ENCODE measurements around the gene CRIP2. TPM values are rescaled to one million over a fixed set of nuclear protein-coding genes. Genes with fewer than 3 reads are reported as not detected.

CRIP2 gene
- total and polyA plus RNA-seq, 2 of the 13 experiments (the other 11 are each of a cell fraction or from before 2014, with no cell fraction given): 31.6 to 37.9 TPM

DNA sequence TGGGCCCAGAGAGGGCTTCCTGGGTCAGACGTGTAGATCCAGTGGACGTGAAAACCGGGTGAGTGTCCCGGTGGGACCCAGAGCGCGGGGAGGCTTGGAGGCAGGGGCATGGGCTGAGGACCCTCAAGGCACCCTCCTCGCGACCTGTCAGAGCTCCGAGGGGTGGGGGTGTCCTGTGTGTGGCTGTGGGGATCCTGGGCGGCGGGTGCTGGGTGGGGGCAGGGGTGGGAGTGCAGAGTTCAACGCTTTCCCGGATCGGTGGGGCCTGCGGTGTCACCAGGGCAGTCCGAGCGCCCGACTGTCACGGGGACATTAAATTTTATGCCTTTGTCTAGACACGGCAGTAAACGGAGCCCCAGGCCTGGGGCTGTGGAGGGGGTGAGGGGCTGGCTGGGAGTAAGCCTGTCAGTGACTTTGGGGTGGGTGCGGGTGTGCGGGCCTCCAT, 52.8 kb downstream of the CRIP2 start (continued):
- TF ChIP-seq ZC3H4 (CRISPR knock-in tag; IDR thresholded peaks at IDR 0.05; ENCODE audit: borderline replicate concordance) (no peak), SMAD3 (CRISPR knock-in tag; IDR thresholded peaks at IDR 0.05) (no peak), ISL2 (CRISPR knock-in tag; IDR thresholded peaks at IDR 0.05) (no peak), HDAC1 (CRISPR knock-in tag; IDR thresholded peaks at IDR 0.05) (0 out of 2 replicates have a peak, but pooled peaks have one; percentile 29), ZNF34 (CRISPR knock-in tag; IDR thresholded peaks at IDR 0.05; ENCODE audit: borderline replicate concordance) (no peak), ZBTB10 (CRISPR knock-in tag; IDR thresholded peaks at IDR 0.05; ENCODE audit: borderline replicate concordance) (no peak), TAF15 (IDR thresholded peaks at IDR 0.05; ENCODE audit: low read depth, low read length, poor library complexity, severe bottlenecking) (no peak), SNAPC5 (CRISPR knock-in tag; IDR thresholded peaks at IDR 0.05; ENCODE audit: borderline replicate concordance) (no peak), KDM1A (CRISPR knock-in tag; IDR thresholded peaks at IDR 0.05) (no peak), ZNF510 (CRISPR knock-in tag; IDR thresholded peaks at IDR 0.05; ENCODE audit: low read depth) (0 out of 2 replicates have a peak, but pooled peaks have one; percentile 41), ZNF879 (CRISPR knock-in tag; IDR thresholded peaks at IDR 0.05) (no peak), HES4 (CRISPR knock-in tag; IDR thresholded peaks at IDR 0.05; ENCODE audit: borderline replicate concordance) (0 out of 2 replicates have a peak, but pooled peaks have one; percentile 4), PCBP1 (IDR thresholded peaks at IDR 0.05; ENCODE audit: borderline replicate concordance, low read depth, low read length) (no peak), ZNF841 (CRISPR knock-in tag; IDR thresholded peaks at IDR 0.05; ENCODE audit: borderline replicate concordance) (no peak), ZNF724P (CRISPR knock-in tag; IDR thresholded peaks at IDR 0.05; ENCODE audit: borderline replicate concordance) (no peak), ZFP1 (CRISPR knock-in tag; IDR thresholded peaks at IDR 0.05) (no peak), FOXK1 (CRISPR knock-in tag; IDR thresholded peaks at IDR 0.05; ENCODE audit: borderline replicate concordance, low read depth) (no peak), PHF5A (CRISPR knock-in tag; IDR thresholded peaks at IDR 0.05; ENCODE audit: low read depth, unreplicated experiment) (no peak), SALL2 (CRISPR knock-in tag; IDR thresholded peaks at IDR 0.05) (no peak), HNF4G (IDR thresholded peaks at IDR 0.05; ENCODE audit: borderline replicate concordance, low read depth, low read length) (peak; percentile 5; the same call in 1 of the 2 replicates), HNF4G (CRISPR knock-in tag; IDR thresholded peaks at IDR 0.05; ENCODE audit: borderline replicate concordance, low read depth) (no peak), RBFOX2 (IDR thresholded peaks at IDR 0.05; ENCODE audit: low read depth, low read length) (peak; percentile 61; the same call in 1 of the 2 replicates)
- TF ChIP-seq, protein P1, sequence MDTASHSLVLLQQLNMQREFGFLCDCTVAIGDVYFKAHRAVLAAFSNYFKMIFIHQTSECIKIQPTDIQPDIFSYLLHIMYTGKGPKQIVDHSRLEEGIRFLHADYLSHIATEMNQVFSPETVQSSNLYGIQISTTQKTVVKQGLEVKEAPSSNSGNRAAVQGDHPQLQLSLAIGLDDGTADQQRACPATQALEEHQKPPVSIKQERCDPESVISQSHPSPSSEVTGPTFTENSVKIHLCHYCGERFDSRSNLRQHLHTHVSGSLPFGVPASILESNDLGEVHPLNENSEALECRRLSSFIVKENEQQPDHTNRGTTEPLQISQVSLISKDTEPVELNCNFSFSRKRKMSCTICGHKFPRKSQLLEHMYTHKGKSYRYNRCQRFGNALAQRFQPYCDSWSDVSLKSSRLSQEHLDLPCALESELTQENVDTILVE (CRISPR knock-in tag; IDR thresholded peaks at IDR 0.05): no peak
- TF ChIP-seq, protein P2, sequence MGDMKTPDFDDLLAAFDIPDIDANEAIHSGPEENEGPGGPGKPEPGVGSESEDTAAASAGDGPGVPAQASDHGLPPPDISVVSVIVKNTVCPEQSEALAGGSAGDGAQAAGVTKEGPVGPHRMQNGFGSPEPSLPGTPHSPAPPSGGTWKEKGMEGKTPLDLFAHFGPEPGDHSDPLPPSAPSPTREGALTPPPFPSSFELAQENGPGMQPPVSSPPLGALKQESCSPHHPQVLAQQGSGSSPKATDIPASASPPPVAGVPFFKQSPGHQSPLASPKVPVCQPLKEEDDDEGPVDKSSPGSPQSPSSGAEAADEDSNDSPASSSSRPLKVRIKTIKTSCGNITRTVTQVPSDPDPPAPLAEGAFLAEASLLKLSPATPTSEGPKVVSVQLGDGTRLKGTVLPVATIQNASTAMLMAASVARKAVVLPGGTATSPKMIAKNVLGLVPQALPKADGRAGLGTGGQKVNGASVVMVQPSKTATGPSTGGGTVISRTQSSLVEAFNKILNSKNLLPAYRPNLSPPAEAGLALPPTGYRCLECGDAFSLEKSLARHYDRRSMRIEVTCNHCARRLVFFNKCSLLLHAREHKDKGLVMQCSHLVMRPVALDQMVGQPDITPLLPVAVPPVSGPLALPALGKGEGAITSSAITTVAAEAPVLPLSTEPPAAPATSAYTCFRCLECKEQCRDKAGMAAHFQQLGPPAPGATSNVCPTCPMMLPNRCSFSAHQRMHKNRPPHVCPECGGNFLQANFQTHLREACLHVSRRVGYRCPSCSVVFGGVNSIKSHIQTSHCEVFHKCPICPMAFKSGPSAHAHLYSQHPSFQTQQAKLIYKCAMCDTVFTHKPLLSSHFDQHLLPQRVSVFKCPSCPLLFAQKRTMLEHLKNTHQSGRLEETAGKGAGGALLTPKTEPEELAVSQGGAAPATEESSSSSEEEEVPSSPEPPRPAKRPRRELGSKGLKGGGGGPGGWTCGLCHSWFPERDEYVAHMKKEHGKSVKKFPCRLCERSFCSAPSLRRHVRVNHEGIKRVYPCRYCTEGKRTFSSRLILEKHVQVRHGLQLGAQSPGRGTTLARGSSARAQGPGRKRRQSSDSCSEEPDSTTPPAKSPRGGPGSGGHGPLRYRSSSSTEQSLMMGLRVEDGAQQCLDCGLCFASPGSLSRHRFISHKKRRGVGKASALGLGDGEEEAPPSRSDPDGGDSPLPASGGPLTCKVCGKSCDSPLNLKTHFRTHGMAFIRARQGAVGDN (CRISPR knock-in tag; IDR thresholded peaks at IDR 0.05): peak; percentile 54; the same call in 1 of the 2 replicates

Measured in HepG2 (cell line).